Nephron progenitor cell (in vitro differentiated cells): ENCODE measurements around the gene BMF.

Experiments
- DNase-seq: peaks from one replicate; pipeline ENCODE4 v3.0.0; 2021
- H3K27ac Mint-ChIP-seq: 2 replicates; pipeline ENCODE4 v1.8.0; 2021; ENCODE audit warnings: mild to moderate bottlenecking, moderate library complexity, mixed read lengths
- H3K27me3 Mint-ChIP-seq: 2 replicates; pipeline ENCODE4 v1.8.0; 2021; ENCODE audit warnings: mild to moderate bottlenecking, low read depth, mixed read lengths; ENCODE audit not compliant: poor library complexity
- H3K36me3 Mint-ChIP-seq: 2 replicates; pipeline ENCODE4 v1.8.0; 2021; ENCODE audit warnings: low read depth, mixed read lengths
- H3K4me1 Mint-ChIP-seq: 2 replicates; pipeline ENCODE4 v1.8.0; 2021; ENCODE audit warnings: mixed read lengths
- H3K4me3 Mint-ChIP-seq: 2 replicates; pipeline ENCODE4 v1.8.0; 2021; ENCODE audit warnings: mild to moderate bottlenecking, moderate library complexity, mixed read lengths
- H3K9me3 Mint-ChIP-seq: 2 replicates; pipeline ENCODE4 v1.8.0; 2021; ENCODE audit warnings: mild to moderate bottlenecking, moderate library complexity, mixed read lengths
- TF ChIP-seq, protein P1 (sequence below): fragments of 200-600 bp; sonication (generic); IDR thresholded peaks from 2 replicates; pipeline ENCODE4 v1.5.0; 2021; ENCODE audit warnings: antibody characterized with exemption

Gene BMF

DNA sequence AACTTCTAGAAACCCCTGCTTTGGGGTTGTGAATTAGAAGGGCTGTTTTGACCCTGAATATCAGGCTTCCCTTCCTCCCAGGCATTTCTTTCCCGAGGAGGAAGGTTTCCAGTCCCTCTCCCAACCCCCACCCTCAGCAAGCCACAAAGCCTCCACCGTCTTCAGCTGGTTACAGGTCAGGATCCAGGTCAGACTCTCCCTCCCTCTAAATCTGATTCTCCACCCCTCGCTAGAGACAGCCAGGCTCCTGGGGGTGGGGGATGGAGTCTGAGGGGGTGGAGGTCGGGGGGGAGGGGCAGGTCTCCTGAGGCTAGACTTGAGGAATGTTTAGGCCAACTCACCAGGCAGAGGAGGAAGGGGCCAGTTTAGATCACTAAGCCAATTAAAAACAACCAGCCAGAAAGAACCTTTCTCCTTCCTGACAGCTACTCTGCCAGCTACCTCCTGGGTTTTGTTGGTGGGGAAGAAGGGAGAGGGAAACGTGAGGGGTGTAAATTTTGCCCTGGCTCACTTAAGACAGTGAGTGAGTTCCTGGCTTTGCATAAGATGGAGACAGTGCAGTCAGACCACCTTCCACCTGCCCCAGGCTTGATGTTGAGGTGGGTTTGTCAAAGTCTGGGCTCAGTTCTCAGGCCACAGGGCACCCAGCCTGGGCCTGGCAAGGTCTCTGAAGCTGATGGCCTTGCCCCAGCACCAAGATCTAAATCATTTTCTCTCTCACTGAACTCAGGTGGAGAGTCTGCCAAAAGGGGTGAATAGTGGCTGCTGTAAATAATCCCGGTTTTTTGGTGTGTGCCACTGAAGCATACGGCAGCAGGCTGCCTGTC, 19.5 kb downstream of the BMF start:
- peaks cover 99% of the 10 kb centered on the region for H3K4me1 Mint-ChIP-seq
- peaks cover 3% of the 10 kb centered on the region for H3K27me3 Mint-ChIP-seq
- TF ChIP-seq, protein P1, sequence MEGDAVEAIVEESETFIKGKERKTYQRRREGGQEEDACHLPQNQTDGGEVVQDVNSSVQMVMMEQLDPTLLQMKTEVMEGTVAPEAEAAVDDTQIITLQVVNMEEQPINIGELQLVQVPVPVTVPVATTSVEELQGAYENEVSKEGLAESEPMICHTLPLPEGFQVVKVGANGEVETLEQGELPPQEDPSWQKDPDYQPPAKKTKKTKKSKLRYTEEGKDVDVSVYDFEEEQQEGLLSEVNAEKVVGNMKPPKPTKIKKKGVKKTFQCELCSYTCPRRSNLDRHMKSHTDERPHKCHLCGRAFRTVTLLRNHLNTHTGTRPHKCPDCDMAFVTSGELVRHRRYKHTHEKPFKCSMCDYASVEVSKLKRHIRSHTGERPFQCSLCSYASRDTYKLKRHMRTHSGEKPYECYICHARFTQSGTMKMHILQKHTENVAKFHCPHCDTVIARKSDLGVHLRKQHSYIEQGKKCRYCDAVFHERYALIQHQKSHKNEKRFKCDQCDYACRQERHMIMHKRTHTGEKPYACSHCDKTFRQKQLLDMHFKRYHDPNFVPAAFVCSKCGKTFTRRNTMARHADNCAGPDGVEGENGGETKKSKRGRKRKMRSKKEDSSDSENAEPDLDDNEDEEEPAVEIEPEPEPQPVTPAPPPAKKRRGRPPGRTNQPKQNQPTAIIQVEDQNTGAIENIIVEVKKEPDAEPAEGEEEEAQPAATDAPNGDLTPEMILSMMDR: no peak
- peak; percentile 68 for DNase-seq
- H3K27ac Mint-ChIP-seq: peak overlapping the region; percentile 98
- no peaks in the 10 kb centered on the region for H3K9me3 Mint-ChIP-seq
- peaks cover 26% of the 10 kb centered on the region for H3K36me3 Mint-ChIP-seq
- peak overlapping the region; percentile 70 for H3K4me3 Mint-ChIP-seq

DNA sequence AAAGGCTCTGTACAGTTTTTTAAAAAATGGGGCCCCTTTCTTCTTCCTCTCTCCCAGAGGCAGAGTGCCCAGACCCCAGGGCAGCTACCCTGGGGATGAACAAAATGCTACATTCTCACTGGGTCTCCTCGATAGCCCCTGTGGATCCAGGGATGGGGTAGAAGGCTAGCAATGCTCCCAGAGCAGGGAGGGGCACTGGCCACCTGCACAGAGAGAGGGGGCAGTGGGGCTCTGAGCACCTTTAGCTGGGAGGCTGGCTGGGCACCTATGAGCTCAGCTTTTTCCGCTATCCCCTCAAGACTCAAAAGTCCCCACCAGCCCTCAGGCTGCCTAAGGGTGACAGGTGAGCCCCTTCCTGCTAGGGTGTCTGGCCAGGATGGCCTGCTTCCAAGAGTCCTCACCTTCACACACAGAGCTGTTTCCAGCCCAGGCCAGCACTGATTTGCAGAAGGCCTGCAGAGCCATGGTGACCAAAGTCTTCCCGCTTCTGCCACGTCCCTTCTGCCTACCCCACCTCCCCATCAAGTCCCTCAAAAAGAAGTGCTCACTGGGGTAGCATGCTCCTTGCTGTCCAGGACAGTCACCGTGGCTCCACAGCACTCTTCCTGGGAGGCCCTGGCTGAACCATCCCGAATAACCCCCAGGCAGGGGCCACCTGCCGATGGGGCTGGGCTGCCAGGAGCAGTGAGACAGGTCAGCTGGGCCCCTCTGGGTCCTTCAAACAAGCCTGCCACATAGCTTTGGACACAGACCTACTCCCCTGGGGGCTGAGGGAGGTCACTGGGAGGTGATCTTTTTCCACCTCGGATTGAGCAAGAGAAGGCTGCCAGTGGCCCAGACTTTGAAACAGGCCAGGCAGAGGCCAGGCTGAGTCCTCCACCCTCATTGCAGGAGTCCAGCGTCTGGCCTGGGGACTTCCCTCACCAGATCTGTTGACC, 20.4 kb downstream of the BMF start:
- Mint-ChIP-seq H3K4me1 (peaks cover 98% of the 10 kb centered on the region), H3K36me3 (peaks cover 21% of the 10 kb centered on the region), H3K27ac (peak overlapping the region; percentile 98), H3K4me3 (peak overlapping the region; percentile 70), H3K9me3 (no peaks in the 10 kb centered on the region), H3K27me3 (peaks cover 3% of the 10 kb centered on the region)
- peak; percentile 63 for DNase-seq
- TF ChIP-seq, protein P1: no peak

DNA sequence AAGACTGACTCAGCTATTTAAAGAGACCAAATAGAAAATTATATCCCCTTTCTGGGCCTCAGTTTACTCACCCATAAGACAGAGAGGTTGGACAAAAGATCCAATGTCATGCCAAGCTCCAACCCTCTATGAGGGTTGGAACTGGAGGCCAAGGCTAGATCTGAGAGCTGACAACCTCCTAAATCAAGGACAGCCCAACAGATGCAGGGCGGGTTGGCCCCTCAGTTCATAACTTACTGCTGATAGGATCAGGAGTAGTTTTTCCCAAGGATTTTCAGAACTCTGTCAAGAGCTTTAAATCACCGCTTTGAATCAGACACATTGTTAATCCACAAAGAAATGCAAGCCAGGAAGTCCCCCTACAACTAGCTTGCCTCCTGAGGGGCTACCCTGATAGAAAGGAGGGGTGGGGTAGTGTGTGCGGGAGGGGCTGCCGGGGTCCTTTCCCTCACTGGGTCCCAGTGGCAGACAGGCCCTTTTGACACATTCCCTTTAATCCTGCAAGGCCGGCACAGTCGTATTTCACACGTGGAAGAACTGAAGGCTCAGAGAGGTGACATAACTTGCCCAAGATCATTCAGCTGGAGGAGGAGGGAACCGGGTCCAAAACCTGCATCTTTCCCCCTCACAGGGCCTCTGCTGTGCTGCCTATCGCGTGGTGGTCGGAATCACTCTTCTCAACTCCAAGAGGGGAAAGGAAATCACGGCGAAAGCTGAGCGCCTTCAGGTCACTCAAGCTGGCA, 21.4 kb downstream of the BMF start:
- peaks cover under 1% of the 10 kb centered on the region for H3K27me3 Mint-ChIP-seq
- H3K36me3 Mint-ChIP-seq: peaks cover 21% of the 10 kb centered on the region
- H3K4me3 Mint-ChIP-seq: peak overlapping the region; percentile 59
- TF ChIP-seq, protein P1: no peak
- no peaks in the 10 kb centered on the region for H3K9me3 Mint-ChIP-seq
- H3K27ac Mint-ChIP-seq: peak overlapping the region; percentile 98
- peaks cover 98% of the 10 kb centered on the region for H3K4me1 Mint-ChIP-seq
- DNase-seq: no peak

DNA sequence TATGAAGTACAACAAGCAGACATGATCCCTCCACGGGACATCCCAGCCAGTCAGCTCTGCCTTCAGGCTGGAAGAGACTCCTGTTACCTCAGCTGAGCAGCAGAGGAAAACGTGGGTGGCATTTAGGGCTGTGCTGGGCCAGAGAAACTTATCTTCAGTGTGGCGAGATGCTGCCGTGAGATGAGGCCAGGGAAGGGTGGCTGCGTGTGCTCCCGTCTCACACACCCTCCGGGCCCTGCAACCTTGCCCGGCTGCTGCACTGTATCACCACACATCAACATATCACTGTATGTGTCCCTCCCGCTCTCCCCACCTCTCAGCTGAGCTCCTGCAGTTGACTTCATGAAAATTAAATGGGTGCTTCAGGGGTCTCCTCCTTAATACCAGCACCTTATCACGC, 23.4 kb downstream of the BMF start:
- H3K36me3 Mint-ChIP-seq: peaks cover 12% of the 10 kb centered on the region

DNA sequence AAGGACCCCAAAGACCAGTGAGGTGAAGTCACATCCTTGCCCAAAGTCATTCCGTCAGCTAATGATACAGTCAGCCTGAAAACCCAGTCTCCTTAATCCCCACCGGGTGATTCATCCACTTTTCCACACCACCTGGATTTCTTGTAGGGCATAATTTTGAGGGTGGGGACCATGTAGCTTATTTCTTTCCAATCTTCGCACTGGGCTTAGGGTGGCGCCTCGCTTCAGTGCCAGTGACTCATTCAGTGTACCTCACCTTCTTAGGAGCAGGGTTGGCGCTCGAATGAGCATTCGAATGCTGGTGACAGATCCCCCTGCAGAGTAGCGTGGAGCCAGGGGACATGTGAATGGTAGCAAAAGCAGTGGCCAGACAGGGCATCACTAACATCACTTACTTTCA, 24.0 kb downstream of the BMF start:
- H3K4me3 Mint-ChIP-seq: peak overlapping the region; percentile 31
- H3K36me3 Mint-ChIP-seq: peaks cover 5% of the 10 kb centered on the region
- H3K27ac Mint-ChIP-seq: peak overlapping the region; percentile 52

More for the DNA sequence above, 23.4 kb downstream of the BMF start:
- DNase-seq: no peak
- TF ChIP-seq, protein P1: no peak
- peak overlapping the region; percentile 31 for H3K4me3 Mint-ChIP-seq
- peak overlapping the region; percentile 52 for H3K27ac Mint-ChIP-seq
- peaks cover 98% of the 10 kb centered on the region for H3K4me1 Mint-ChIP-seq
- H3K27me3 Mint-ChIP-seq: no peaks in the 10 kb centered on the region
- H3K9me3 Mint-ChIP-seq: no peaks in the 10 kb centered on the region

More for the DNA sequence above, 24.0 kb downstream of the BMF start:
- Mint-ChIP-seq H3K4me1 (peaks cover 95% of the 10 kb centered on the region), H3K9me3 (no peaks in the 10 kb centered on the region), H3K27me3 (no peaks in the 10 kb centered on the region)
- DNase-seq: no peak
- TF ChIP-seq, protein P1: no peak
